ENCODE data around the gene ARHGAP29.
"Not testable (repeated sequence)": the region's sequence is repeated elsewhere in the genome, so short reads cannot be mapped to it uniquely, and the experiment has no call there.

Gene ARHGAP29

DNA sequence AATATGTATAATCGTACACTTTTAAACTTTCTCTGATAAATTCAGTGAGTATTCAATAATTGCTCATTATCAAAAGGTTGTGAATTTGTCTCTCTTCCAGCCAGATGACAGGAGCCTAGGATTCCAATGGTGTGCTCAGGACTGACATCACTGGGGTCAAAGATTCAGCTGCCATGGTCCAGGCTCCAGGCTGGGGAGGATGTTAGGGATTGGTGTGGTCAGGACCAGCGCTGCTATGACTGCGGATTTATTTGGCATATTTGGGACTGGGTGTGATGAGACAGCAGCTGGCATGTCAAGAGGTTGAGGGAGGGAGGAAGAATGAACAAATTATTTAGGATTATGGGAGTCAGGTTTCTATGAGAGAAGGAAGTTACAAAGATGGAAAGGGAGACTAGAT lies 68.3 kb downstream of the ARHGAP29 start:
- DNase-seq, result no peak

DNA sequence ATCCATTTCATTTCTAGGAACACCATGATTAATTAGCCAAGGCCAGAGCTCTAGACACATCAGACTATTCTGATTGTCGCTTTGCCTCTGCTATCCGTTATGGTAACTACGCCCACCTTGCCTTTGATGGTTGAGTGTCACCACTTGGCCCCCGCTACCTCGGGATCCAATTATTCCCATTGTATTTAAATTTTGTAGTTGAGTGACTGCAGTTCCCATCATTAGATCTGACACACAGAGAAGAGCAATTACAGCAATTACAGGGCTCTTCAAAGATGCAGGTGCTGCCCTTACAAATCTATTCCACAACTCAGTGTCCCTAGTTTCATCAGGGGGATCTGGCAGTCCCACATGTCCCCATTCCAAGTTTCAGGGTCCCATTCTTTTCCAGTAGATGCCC lies 71.5 kb downstream of the ARHGAP29 start:
- DNase-seq, result no peak

DNA sequence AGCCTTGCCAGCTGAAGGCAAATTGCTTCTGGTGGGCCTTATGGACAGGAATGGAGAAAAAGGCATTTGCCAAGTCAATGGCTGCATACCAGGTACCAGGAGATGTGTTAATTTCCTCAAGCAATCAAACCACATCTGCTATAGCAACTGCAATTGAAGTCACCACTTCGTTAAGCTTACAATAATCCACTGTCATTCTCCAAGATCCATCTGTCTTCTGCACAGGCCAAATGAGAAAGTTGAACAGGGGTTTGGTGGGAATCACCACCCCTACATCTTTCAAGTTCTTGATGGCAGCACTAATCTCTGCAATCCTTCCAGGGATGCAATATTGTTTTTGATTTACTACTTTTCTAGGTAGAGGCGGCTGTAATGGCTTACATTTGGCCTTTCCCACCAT lies 72.5 kb downstream of the ARHGAP29 start:
- DNase-seq, result not testable (repeated sequence)

- not testable (repeated sequence) for DNase-seq
These were observed 73.3 kb downstream of the ARHGAP29 start for GRCh38 chr1:94164121-94164520.

GRCh38 chr1:94163249-94163648 lies 74.1 kb downstream of the ARHGAP29 start:
- DNase-seq, result not testable (repeated sequence)

- DNase-seq, result no peak
These were observed 76.6 kb downstream of the ARHGAP29 start for GRCh38 chr1:94160811-94161210.

DNA sequence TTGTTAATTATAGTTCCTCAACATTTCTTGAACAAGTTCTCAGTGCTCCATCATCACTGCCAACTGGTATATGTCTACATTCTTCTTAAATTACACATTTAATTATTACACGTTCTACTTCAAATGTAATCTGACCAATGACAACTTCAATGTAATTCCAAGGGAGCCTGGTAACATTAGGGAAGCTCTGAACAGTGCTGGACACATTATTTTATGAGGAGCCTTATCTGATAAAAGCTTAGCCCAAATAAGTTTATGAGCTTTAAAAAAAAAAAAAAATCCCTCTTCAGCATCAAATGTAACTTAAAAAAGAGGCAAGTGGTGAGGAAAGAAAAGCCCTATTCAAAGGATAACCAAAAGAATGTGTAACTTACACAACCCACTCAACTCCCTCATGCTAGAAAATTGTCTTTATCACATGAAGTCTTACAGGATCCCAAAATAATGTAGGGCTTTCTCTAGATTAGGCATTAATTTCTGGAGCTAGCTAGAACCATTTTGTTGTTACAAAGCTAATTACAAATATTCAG lies 81.2 kb downstream of the ARHGAP29 start:
- no peak for DNase-seq

- DNase-seq, result no peak
These were observed 82.4 kb downstream of the ARHGAP29 start for GRCh38 chr1:94154989-94155388.

DNA sequence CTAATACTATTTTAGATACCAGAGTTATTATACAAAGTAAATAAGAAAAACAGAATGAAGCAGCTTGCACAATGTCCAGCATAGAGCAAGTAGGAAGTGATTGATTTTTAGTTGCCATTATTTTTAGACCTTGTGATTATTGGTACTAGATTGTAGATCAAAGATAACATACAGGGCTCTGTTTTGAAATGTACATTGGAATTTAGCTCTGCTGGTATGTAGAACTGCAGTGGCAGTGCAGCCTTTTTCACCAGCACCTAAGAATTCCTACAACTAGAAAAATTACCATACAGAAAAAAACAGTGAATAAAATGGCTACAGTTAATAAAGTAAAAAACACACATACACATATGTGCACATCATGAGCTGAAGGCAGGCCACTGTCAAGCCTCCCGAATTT lies 84.3 kb downstream of the ARHGAP29 start:
- DNase-seq, result no peak

GRCh38 chr1:94149166-94149565 lies 88.2 kb downstream of the ARHGAP29 start:
- not testable (repeated sequence) for DNase-seq

DNA sequence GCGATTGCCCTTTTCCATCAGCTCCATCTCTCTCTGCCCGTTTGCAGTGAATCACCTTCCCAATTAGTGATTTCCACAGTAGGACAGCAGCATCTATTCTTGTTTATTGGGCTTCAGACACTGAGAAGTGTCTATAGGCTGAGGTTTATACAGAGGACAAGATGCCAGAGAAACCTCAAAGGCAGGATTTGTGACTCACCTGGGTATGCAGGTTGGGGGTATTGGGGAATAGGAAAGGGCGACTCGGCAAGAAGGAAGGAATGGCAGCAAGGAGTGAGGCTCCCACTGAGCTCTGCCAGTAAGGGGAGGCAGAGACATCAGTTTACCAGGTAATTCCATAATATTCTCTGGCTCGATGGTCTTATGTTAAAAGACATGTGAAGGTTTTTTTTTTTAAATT lies 91.1 kb downstream of the ARHGAP29 start:
- no peak for DNase-seq

DNA sequence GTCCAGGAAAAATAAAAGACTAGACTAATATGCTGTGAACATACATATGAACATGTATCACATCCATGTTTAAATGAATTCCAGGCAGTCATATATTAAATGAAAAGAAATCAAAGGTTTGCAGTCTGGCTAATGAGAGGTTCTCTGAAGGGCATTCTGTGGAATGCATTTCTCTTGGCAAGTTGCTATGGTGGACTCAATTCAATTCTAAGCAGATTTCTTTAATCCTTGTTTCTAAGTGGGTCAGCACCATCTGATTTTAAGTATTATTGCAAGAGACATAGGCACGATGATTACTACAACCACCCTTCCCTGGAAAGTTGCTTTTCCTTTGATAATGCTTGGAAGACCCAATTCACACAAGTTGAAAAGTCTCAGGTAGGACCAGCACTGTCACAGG lies 92.5 kb downstream of the ARHGAP29 start:
- no peak for DNase-seq

GRCh38 chr1:94143809-94144176 lies 93.6 kb downstream of the ARHGAP29 start:
- DNase-seq, result no peak

- no peak for DNase-seq
These were observed 94.1 kb downstream of the ARHGAP29 start for GRCh38 chr1:94143173-94143808.

- DNase-seq, result no peak
These were observed 94.8 kb downstream of the ARHGAP29 start for GRCh38 chr1:94142583-94142982.

DNA sequence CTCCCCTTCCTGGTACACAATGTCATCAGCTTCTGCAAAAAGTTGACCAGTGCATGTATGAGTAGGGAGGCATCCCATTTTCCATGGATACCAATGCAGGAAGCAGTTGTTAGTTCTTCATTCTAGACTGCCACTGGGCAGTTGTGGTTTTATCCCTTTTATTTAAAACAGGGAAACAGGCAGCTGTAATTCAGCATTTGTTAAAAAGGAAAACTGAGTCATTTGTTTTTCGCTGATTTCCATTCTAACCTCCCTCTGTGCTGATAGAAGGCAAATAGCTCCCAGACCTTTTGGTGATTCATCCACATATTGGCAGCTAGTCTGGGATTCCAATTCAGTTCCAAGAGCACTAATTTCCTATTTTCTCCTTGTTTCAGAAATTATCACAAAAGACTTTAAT lies 95.4 kb downstream of the ARHGAP29 start:
- DNase-seq, result no peak

- DNase-seq, result no peak
These were observed 105.3 kb downstream of the ARHGAP29 start for GRCh38 chr1:94132111-94132510.

DNA sequence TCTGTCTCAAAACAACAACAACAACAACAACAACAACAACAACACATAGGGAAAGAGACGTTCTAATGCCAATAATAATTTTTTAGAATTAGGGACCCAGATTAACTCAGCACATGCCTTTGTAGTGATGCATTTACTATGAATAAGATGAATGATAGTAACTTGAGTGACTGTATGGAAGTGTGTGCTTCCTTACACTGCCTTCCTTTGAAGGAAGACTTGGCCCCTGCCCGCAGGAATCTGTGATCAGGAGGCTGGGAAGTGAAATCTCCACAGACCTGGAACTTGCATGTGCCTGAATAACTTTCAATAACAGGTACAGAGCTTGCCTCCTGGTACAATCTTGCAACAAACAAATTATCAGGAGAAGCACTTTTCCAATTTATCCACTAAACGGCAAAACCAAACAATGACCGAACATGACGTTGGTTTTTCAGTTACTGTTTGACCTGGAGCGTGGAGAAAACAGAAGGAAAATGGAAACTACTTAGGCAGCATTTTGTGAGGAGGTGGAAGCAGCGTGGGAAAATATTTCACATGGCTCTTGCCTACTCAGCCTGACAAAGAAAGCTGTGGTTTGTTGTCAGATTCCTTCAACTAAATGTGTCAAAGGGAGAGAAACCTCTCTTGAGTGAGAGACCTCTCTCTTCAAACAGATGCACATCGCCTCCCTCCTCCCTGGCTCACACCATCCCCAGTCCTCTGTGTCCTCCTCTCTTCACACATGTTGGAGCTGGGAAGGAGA lies 106.4 kb downstream of the ARHGAP29 start:
- DNase-seq, result no peak

GRCh38 chr1:94126651-94127050 lies 110.7 kb downstream of the ARHGAP29 start:
- no peak for DNase-seq

GRCh38 chr1:94125551-94126514 lies 111.6 kb downstream of the ARHGAP29 start:
- DNase-seq, result no peak

- no peak for DNase-seq
These were observed 112.8 kb downstream of the ARHGAP29 start for GRCh38 chr1:94124538-94124937.

GRCh38 chr1:94122201-94122970 lies 115.0 kb downstream of the ARHGAP29 start:
- DNase-seq, result no peak
